Amygdala (tissue), 56 donors: ENCODE data around the gene NADK.
A peak's percentile ranks its signal among the peaks of the same experiment; 100 is the strongest.

ENCODE experiments used
- DNase-seq, 56 donors: peaks; one replicate each; lab custom pipeline; 2025; lab: John Stamatoyannopoulos, UW

The NADK gene

GRCh38 chr1:1777950-1778662 is at the start of gene NADK:
TSS of gene NADK (minus strand) at chr1:1778470. CDS start at chr1:1765406, 13,064 bp downstream.
- peak in 34 of 56 donors; percentile 11 to 76 (median 49) for DNase-seq

- peak in 1 of 56 donors; percentile 7 for DNase-seq
Observed at GRCh38 chr1:1827089-1827848, 49.0 kb upstream of the NADK start.

GRCh38 chr1:1826356-1827088 is 48.3 kb upstream of the NADK start:
- DNase-seq = no peak

- DNase-seq = no peak
Observed at GRCh38 chr1:1825217-1825616, 46.9 kb upstream of the NADK start.

GRCh38 chr1:1819762-1820161 is 41.5 kb upstream of the NADK start:
- no peak for DNase-seq

GRCh38 chr1:1817221-1817620 is 39.0 kb upstream of the NADK start:
- no peak for DNase-seq

- DNase-seq = no peak
Observed at GRCh38 chr1:1815606-1816281, 37.5 kb upstream of the NADK start.

- no peak for DNase-seq
Observed at GRCh38 chr1:1809489-1809888, 31.2 kb upstream of the NADK start.

- DNase-seq = no peak
Observed at GRCh38 chr1:1808206-1808605, 29.9 kb upstream of the NADK start.

GRCh38 chr1:1806890-1807289 is 28.6 kb upstream of the NADK start:
- peak in 17 of 56 donors; percentile 4 to 59 (median 21) for DNase-seq

- no peak for DNase-seq
Observed at GRCh38 chr1:1804301-1804700, 26.0 kb upstream of the NADK start.

GRCh38 chr1:1802871-1803270 is 24.6 kb upstream of the NADK start:
- DNase-seq = no peak

GRCh38 chr1:1799716-1800115 is 21.4 kb upstream of the NADK start:
- no peak for DNase-seq

GRCh38 chr1:1797731-1798341 is 19.6 kb upstream of the NADK start:
- DNase-seq = no peak

GRCh38 chr1:1796466-1796865 is 18.2 kb upstream of the NADK start:
- no peak for DNase-seq

GRCh38 chr1:1794999-1795398 is 16.7 kb upstream of the NADK start:
- no peak for DNase-seq

- DNase-seq = no peak
Observed at GRCh38 chr1:1793481-1794244, 15.4 kb upstream of the NADK start.

GRCh38 chr1:1788646-1789431 is 10.6 kb upstream of the NADK start:
- DNase-seq = peak in 3 of 56 donors; percentile 10 to 24 (median 23)

- peak in 13 of 56 donors; percentile 11 to 50 (median 38) for DNase-seq
Observed at GRCh38 chr1:1788136-1788535, 9.9 kb upstream of the NADK start.
